A673 (cell line): ENCODE data around the gene SNRNP40. TPM values are rescaled to one million over a fixed set of nuclear protein-coding genes. Genes with fewer than 3 reads are reported as not detected.

Experiments used
- BruUV-seq: library from RNA; stranded (reverse); fragments of 400-500 nt; replicated peaks from 2 replicates; lab custom pipeline; 2021; lab: Mats Ljungman, UMichigan
- CTCF ChIA-PET: fragments of 300-600 bp; sonication (Branson Sonifier 250); formaldehyde crosslinking; loops from one replicate; lab custom pipeline; 2022; ENCODE audit warnings: antibody characterized with exemption; lab: Charles Lee
- POLR2A ChIA-PET: fragments of 300-600 bp; sonication (Branson Sonifier 250); formaldehyde crosslinking; loops from one replicate; lab custom pipeline; 2022; ENCODE audit warnings: antibody characterized with exemption; ENCODE audit not compliant: low non-redundant PET; lab: Charles Lee
- DNase-seq: peaks from one replicate; pipeline ENCODE4 v3.0.0-alpha.2; 2015; ENCODE audit warnings: low spot score
- H3K27ac ChIP-seq: fragments of 200-600 bp; sonication (generic); 2 replicates; pipeline ENCODE4 v1.5.1; 2016; ENCODE audit warnings: mixed run types, low read depth, mild to moderate bottlenecking, mixed read lengths, antibody characterized with exemption, low read length; ENCODE audit not compliant: poor library complexity, severe bottlenecking
- H3K27me3 ChIP-seq: fragments of 200-600 bp; sonication (generic); replicated peaks from 2 replicates; pipeline ENCODE4 v1.6.1; 2017; ENCODE audit warnings: mixed run types, low read depth, mild to moderate bottlenecking, mixed read lengths, antibody characterized with exemption, low read length; ENCODE audit not compliant: insufficient read depth, poor library complexity
- H3K36me3 ChIP-seq: fragments of 200-600 bp; sonication (generic); 2 replicates; pipeline ENCODE4 v1.6.1; 2016; ENCODE audit warnings: mixed run types, mild to moderate bottlenecking, mixed read lengths, antibody characterized with exemption, low read length; ENCODE audit not compliant: insufficient read depth, poor library complexity, severe bottlenecking
- H3K4me1 ChIP-seq: fragments of 200-600 bp; sonication (generic); 2 replicates; pipeline ENCODE4 v1.6.1; 2017; ENCODE audit warnings: mixed run types, mild to moderate bottlenecking, mixed read lengths, antibody characterized with exemption, low read length; ENCODE audit not compliant: insufficient read depth, poor library complexity, severe bottlenecking
- H3K4me3 ChIP-seq: fragments of 200-600 bp; sonication (generic); 2 replicates; pipeline ENCODE4 v1.5.1; 2016; ENCODE audit warnings: low read depth, mixed run types, mild to moderate bottlenecking, mixed read lengths, low read length; ENCODE audit not compliant: poor library complexity, severe bottlenecking
- H3K9me3 ChIP-seq: fragments of 200-600 bp; sonication (generic); 2 replicates; pipeline ENCODE4 v1.6.1; 2016; ENCODE audit warnings: mixed run types, low read depth, mild to moderate bottlenecking, mixed read lengths, antibody characterized with exemption, low read length; ENCODE audit not compliant: poor library complexity, severe bottlenecking
- EZH2 ChIP-seq: fragments of 200-600 bp; sonication (generic); IDR thresholded peaks from 2 replicates; pipeline ENCODE4 v1.6.1; 2017; ENCODE audit warnings: borderline replicate concordance, low read depth, mild to moderate bottlenecking, mixed read lengths, antibody characterized with exemption, low read length; ENCODE audit not compliant: poor library complexity, severe bottlenecking
- intact Hi-C: fragments of 100-400 bp; cut with micrococcal nuclease; formaldehyde crosslinking; loops from one replicate; pipeline ENCODE4 v1.10.0; 2022; ENCODE audit not compliant: unreplicated experiment
- total RNA-seq: library from RNA; stranded (reverse); gene quantifications from 2 replicates; pipeline ENCODE4 v1.2.3, GENCODE V29; 2021
- TF ChIP-seq, protein P1 (sequence below): fragments of 300-800, 200-600 bp; sonication (generic); conservative IDR thresholded peaks from 2 replicates; pipeline ENCODE4 v1.5.1; 2017; ENCODE audit warnings: low read depth, mild to moderate bottlenecking, antibody characterized with exemption, low read length, moderate library complexity, mixed read lengths

Gene SNRNP40
- total RNA-seq, 1 experiment from 2014 or later = 121 TPM

DNA sequence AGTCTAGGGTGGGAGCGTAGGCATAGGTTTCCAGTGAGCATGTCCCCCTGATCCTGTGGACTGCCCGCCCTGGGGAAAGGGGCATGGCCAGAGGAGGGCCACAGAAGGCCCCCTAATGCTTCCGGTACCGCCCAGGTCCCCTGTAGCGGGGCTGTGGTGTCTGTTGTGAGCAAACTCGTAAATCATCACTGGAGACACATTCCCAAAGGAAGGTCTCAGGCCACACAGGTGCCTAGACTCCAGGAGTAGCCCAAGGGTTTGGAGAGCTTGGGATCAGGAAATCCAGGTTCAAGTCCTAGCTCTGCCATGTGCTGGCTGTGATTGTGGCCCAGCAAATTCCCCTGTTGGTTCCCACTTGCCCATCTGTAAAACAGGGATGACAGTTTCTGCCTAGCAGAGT, 77.1 kb downstream of the SNRNP40 start:
- Histone ChIP-seq H3K4me3 (no peak overlapping the region), H3K27me3 (no peaks in the 10 kb centered on the region), H3K36me3 (no peaks in the 10 kb centered on the region), H3K9me3 (no peaks in the 10 kb centered on the region), H3K27ac (no peak overlapping the region), H3K4me1 (no peaks in the 10 kb centered on the region)
- ChIA-PET CTCF (no interaction called here), POLR2A (no interaction called here)
- no peak for TF ChIP-seq EZH2
- TF ChIP-seq, protein P1, sequence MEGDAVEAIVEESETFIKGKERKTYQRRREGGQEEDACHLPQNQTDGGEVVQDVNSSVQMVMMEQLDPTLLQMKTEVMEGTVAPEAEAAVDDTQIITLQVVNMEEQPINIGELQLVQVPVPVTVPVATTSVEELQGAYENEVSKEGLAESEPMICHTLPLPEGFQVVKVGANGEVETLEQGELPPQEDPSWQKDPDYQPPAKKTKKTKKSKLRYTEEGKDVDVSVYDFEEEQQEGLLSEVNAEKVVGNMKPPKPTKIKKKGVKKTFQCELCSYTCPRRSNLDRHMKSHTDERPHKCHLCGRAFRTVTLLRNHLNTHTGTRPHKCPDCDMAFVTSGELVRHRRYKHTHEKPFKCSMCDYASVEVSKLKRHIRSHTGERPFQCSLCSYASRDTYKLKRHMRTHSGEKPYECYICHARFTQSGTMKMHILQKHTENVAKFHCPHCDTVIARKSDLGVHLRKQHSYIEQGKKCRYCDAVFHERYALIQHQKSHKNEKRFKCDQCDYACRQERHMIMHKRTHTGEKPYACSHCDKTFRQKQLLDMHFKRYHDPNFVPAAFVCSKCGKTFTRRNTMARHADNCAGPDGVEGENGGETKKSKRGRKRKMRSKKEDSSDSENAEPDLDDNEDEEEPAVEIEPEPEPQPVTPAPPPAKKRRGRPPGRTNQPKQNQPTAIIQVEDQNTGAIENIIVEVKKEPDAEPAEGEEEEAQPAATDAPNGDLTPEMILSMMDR = no peak
- no TSS peak for BruUV-seq
- DNase-seq = no peak
- intact Hi-C loops = no loop called here

DNA sequence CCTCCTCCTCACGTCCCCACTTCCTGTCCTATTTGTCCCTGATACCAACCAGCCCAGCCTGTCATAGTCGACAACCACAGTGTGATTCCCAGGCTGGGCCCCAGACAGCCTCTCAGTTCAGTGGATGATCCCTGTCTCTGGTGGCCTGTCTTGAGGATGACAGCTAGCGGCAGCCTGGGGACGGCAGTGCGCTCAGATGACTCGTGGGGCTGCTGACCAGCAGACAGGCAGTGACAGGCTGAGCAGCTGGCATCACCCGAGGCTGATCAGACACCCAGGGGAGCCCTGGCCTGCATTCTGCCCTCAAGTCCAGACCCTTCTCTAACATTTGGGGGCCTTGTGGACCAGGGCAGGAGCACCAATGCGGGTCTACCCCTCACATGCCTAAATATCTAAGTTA, 77.9 kb downstream of the SNRNP40 start:
- Histone ChIP-seq H3K36me3 (no peaks in the 10 kb centered on the region), H3K27me3 (no peaks in the 10 kb centered on the region), H3K9me3 (no peaks in the 10 kb centered on the region), H3K4me3 (no peak overlapping the region), H3K4me1 (no peaks in the 10 kb centered on the region), H3K27ac (no peak overlapping the region)
- TF ChIP-seq, protein P1 = no peak
- TF ChIP-seq EZH2 = no peak
- BruUV-seq = no TSS peak
- intact Hi-C loops = no loop called here
- no peak for DNase-seq
- ChIA-PET CTCF (no interaction called here), POLR2A (no interaction called here)

DNA sequence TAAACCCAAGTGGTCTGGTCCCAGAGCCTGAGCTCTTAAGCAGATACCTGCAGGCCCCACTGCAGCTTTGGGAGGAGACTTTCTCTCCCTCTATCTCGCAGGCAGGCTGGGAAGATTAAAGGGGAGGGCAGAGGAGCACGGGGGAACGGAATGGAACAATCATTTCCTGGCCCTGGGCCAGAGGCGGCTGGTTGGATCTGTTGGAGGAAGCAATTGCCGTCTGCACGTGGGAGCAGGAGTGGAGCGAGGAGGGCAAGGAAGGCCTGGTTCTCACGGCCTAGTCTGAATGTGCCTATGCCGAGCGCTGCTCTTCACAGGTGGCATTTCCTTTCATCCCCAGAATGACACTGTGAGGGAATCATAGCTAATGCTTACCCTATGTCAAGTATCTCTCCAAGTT, 80.6 kb downstream of the SNRNP40 start:
- Histone ChIP-seq H3K36me3 (no peaks in the 10 kb centered on the region), H3K27ac (no peak overlapping the region), H3K9me3 (no peaks in the 10 kb centered on the region), H3K4me3 (no peak overlapping the region), H3K4me1 (no peaks in the 10 kb centered on the region), H3K27me3 (no peaks in the 10 kb centered on the region)
- BruUV-seq = no TSS peak
- ChIA-PET CTCF (interaction anchor here (0.5 to 0.6 kb wide), 2 partner anchors 33 to 64 kb away, joined by 4 read pairs; no protein-coding TSS in a partner anchor), POLR2A (no interaction called here)
- TF ChIP-seq EZH2 = no peak
- TF ChIP-seq, protein P1 = no peak
- intact Hi-C loops = no loop called here
- DNase-seq = peak; percentile 60
